Measurements from ENCODE around the gene IGFBP2. TPM values are rescaled to one million over a fixed set of nuclear protein-coding genes. Genes with fewer than 3 reads are reported as not detected.

Gene IGFBP2
- 2.0 and 2.1 TPM in 2 replicates for total RNA-seq

GRCh38 chr2:216632952-216633615, at the start of gene IGFBP2:
Gene IGFBP2, plus strand, starts transcription at chr2:216633420. Its CDS starts 104 bp downstream, at chr2:216633524.

DNA sequence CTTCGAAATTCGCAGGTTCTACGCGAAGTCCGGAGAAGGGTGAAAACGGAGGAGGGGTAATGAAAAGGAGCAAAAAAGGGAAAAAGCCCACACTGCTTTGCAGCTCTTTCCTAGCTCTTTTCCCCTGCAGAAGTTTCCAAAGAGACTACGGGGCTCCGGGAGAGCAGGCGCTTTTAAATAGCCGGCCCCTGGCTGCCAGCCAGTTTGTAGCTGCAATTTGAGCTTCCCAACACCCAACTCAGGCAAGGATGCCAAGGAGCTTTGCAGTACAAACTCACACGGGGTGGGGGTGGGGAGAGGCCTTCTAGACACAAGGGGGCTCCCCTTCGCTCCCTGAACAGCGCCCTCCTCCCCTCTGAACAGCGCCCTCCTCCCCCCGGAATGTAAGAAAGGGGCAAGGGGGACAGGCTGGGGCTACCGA, 62.2 kb downstream of the IGFBP2 start, which contains the start of gene IGFBP5:
Gene IGFBP5, minus strand, starts transcription at position 149 of the 421 bp plus-strand sequence. CDS start 774 bp downstream, outside the sequence.

Other genes starting within 250 kb of the IGFBP2 start
- gene SMARCAL1, start 220.9 kb upstream of the IGFBP2 start, total RNA-seq = 15.3 and 16.2 TPM in 2 replicates
- gene RPL37A, start 134.6 kb upstream of the IGFBP2 start, total RNA-seq = 3,954 and 5,094 TPM in 2 replicates
- gene IGFBP5, start 62.1 kb downstream of the IGFBP2 start, total RNA-seq = 213 and 793 TPM in 2 replicates
- not detected in 2 replicates for gene TNP1, start 226.6 kb downstream of the IGFBP2 start, total RNA-seq

Data from bronchial smooth muscle cell (primary cell).